Measurements from ENCODE around the gene C13orf46.

Gene C13orf46

DNA sequence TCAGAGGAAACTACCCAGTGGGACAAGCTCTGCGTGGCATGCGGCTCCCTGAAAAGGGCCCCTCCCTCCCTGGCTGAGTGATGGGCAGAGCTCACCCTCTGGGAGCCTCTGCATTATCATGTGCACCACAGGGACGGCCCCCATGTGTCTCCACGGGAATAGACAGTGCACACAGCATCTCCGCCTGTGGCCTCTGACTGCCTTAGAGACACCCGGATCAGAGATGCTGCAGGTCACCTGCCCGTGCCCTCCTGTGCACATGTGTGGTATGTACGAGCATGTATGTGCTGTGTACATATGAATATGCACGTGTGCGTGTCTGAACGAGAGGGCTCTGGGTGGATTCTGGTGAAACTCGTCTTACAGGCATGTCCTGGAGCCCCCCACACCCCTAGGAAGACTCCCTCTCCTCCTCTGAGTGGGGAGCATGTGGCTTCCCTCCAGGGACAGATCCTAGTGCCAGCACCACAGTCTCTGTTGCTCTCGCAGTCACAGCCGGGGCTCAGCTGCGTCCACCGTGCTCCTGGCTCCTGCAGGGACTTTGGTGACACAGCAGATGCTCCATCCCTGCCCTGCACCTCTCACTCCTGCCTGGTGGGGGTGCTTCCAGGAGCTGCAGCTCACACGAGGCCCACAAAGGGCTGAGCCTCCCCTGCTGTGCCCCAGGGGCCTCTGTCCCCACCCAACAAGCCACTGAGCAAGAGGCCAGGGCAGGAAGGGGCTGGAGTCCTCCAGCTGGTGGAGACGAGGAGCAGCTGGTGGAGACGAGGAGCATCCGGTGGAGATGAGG lies 19.6 kb downstream of the C13orf46 start:
- no peak for DNase-seq (ENCODE audit: low spot score)

DNA sequence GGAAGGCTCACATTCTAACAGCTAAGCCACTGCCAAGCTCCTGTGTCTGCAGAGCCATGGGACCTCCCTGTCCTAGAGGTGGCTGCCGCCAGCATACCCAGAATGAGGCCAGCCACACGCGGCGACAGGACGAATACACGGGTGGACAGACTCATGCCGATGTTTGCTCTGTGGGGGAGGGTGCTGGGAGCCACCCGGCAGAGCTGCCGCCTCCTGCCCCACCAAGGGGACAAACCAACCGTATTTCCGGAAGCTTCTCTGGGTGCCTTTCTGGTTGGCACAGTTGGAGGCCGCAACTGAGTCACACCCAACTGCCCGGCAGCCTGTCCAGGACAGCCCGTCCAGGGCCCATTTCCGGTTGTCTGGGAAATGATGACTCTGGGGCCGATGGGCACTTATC lies 20.3 kb downstream of the C13orf46 start:
- no peak for DNase-seq (ENCODE audit: low spot score)

DNA sequence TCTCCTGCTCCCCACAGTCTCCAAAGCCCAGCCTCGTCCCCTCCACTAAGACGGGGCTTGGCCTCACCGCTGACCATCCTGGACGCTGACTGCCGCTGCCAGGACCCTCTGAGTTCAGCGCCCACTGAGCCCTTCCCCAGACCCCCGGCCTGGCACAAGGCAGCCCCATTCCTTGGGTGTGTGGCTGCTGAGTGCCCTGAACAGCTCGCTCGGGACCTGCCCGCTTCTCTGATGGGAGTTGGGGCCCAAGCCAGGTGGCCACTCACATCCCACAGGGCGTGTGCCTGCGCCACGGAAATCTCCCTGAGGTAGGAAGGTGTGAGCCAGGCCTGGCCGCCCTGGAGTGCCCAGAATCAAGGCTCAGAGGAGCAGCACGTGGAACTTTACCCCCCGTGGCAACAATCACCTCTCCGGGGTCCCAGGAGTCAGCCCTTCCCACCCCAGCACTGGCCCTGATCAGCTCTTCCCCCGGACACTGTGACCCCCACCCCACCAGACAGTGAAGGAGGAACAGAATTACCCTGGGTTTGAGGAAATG lies 20.8 kb downstream of the C13orf46 start:
- DNase-seq (ENCODE audit: low spot score): no peak

DNA sequence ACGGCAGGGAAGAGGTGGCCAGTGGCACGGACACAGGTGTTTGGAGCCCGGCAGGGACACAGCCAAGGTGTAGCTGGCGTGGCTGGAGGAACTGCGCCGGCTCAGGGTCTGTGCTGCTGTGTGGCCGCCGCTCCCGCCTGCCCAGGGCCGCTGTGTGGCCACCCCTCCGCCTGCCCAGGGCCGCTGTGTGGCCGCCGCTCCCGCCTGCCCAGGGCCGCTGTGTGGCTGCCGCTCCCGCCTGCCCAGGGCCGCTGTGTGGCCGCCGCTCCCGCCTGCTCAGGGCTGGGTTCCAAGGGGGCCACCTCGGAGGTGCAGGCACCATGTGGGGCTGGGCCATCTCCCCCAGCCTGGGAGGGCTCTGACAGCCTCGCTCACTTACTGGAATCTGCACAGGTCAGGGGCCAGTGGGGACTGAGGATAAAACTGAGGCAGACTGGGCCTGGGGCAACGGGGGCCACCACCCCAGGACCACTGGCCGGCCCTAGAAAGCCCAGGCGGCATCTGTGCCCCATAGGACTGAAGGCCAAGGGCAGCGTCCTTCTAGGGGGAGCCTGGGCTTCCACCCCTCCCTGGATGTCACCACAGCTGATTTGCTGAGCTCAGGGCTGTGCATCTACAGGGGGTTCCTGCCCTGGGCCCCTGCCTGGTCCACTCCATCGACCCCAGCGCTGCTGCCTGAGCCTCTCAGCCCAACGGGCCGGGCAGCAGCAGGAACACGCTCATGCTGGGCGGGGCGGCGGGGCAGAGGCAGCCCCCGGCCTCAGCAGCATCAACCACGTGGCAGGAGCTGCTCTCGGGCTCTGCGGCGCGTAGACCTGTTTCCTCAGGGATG lies 21.5 kb downstream of the C13orf46 start:
- DNase-seq (ENCODE audit: low spot score): no peak

DNA sequence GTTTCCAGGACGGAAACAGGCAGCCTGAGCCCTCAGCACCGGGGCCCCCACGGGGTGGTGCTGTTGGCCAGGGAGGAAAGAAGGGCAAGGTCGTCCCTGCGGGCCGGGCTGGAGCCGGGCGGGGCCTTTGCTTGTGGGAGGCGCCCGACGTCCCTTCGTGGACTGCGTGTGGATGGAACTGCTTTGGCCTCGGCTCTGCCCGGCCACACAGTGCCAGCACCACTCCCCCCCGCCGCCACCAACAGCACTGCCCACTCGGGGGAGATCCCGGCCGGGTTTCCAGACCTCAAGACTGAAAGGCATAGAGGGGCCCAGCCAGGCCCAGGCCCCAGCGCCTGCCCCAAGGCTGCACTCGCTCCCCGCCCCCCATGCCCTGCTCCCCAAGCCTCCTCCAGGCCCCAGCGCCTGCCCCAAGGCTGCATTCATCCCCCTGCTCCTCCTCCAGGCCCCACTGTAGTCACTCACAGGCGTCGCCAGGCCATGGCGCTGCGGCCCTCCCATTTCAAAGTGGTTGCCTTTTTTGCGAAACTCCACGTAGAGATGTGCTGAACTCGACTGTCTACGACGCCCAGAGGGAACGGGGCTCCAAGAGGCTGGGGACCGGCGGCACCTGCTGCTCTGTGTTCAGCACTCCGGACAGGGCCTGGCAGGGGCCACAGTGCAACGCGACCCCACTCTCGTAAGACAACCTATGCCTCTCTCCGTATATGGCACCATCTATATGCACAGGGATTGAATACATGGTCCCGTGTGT lies 22.5 kb downstream of the C13orf46 start:
- DNase-seq (ENCODE audit: low spot score): peak; percentile 77

DNA sequence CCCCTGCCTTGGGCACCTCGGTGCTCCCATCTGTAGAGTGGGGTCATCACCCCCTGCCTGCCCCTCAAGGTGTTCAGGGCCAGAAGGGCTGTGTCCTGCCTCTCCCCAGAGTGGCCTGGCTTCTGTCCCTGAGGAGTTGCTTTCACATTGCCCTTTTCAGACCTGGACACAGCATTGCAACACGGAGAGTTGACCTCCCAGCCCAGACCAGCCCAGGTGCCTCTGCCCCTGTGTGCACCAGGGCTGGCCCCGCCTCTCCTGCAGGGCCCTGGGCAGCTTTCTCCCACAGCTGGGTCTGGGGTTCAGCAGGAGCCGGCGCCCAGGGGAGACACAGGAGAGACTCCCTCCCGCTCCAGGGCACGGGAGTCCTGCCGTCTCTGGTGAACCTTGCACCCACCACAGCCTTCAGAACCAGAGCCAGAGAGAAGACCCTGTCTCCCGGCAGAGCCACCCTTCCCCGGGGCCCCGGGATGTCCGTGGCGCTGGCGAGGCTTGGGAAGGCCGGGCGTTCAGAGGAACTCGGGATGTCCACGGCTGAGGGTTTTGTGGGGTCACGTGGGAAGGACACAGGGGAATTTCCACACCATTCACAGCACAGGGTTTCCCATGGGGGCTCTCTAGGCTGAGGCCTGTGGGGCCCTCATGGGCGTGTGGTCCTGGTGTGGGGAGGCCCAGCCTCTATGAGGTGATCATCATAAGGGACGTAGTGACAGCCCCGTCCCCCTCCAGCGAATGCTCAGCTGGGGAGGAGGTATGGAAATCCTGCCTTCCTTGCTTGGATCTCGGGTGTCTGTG lies 23.2 kb downstream of the C13orf46 start:
- DNase-seq (ENCODE audit: low spot score): no peak

DNA sequence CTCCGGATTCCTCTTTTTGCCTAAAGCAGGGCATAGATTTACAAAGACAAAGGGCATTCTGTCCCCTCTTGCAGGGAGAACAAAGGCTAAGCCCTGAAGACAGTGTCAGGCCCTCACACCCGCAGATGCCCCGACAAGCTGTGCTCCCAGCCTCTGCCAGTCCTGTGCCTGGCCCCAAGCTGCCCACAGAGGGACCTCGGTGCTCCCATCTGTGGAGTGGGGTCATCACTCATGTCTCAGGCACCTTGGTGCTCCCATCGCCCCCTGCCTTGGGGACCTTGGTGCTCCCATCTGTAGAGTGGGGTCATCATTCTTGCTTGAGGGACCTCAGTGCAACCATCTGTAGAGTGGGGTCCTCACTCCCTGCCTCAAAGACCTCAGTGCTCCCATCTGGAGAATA lies 24.3 kb downstream of the C13orf46 start:
- no peak for DNase-seq (ENCODE audit: low spot score)

DNA sequence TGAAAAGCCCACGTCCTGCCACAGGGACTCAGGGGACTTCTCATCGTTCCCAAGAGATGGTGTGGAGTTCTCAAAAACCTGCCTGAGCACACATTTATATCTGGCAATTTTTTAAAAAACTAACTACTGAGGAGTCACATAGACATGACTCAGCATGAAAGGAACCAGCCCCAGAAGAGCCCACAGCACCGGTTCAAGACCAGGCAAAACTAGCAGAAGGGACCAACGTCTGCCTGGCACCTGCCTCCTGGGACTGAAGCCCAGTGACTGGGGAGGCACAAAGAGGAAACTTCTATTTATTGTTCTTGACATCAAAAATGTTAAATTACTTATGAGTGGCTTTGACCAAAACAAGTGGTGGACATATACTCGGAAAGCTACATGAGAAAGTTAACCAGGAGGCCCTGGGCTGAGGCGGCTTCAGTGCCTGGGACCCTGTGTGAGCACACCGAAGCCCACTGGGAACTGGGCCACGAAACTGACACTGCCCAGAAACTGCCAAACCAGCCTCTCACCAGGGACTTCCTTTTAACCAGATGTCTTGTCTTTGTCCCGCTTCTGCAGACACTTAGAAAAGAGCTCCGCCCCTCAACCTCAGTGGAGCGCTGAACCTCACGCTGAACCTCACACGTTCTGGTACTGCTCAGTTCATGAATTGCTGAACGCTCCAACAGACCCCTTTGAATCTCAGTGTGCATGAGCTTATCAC lies 25.7 kb downstream of the C13orf46 start:
- no peak for DNase-seq (ENCODE audit: low spot score)

DNA sequence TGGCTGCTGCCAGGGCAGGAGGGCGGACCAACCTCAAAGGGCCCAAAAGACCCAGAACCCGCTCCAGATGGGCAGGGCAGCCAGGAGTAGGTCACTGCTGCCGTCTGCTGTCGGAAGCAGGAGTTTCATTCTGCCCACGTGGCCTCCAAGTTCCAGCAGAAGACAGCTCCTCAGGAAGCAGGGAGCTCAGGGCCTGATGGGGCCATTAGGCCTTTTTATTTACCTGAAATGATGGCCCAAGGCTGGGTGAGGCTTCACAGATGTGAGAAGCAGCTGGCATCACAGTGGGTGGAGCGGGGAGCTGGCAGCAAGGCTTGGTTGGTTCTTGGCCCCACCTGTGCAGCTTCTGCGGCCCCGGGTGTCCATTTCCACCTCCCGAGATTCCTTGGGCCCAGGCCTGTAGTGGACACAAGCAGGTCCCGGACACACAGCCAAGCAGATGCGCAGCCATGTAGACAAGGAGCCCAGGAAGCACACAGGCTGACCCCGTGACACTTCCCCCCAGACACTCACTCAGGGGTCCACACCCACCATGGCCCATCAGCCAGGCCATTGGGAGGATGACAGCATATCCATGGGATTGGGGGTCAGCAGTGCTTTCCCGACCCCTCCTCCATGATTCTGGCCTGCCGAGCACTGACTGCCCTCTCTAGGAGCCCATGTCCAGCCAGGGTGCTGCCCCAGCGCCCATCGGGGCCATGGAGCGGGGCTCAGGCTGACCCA lies 26.4 kb downstream of the C13orf46 start:
- DNase-seq (ENCODE audit: low spot score): no peak

DNA sequence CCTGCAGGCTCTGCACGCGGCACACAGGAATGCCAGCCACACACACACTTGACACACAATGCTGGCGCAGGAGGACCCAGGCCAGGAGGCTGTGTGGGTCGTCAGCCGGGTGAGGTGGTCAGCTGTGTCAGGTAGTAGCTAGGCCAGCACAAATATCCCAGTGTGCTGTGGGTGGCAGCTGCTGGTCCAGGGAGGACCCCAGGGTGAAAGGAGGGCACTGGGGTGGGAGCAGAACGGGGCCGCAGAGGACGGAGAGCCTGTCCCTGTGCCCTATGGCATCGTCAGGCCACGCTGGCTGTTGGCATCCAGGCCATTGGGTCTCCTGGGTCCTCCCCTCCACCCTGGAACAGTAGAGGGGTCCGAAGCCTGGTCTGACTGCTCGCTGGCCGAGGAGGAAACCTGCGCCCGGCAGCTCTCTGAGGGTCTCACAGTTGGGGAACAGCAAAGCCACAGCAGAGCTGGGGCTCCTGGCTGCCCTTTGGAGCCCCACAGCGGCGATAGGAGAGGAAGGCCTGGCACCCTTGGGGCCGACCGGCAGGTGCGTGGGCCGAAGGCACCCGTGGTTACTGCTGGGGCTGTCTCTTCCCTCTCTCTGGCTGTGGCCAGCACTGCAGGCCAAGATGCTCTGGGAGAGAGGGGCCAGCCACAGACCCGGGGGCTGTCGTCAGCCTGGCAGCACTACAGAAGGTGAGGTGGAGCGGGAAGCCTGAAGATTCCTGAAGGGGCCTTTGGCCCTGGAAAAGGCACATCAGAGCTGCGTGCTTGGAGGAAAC lies 27.3 kb downstream of the C13orf46 start:
- DNase-seq (ENCODE audit: low spot score): no peak

DNA sequence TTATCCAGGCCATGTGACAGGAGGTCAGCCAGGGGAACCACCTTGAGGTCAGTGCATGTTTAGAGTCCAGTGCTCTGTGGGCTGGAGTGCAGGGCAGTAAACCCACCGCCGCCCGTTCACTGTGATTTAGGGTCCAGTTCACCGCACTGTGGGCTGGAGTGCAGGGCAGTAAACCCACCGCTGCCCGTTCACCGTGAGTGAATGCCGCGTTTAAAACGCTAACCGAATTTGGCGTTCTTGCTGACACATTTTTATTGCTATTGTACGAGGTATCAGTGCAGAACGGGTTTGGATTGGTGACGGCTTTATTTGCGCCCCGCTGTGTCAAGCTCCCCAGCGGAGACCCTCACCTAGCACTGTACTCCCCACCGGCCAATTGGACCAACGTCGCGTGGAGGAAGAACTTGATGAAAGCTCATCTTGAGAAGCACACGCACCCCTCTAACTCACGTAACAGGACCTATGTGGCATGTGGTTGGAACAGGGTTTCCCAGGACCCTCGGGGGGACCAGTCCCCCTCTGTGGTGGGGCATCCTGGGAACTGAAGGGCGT lies 27.9 kb downstream of the C13orf46 start:
- DNase-seq (ENCODE audit: low spot score): no peak

DNA sequence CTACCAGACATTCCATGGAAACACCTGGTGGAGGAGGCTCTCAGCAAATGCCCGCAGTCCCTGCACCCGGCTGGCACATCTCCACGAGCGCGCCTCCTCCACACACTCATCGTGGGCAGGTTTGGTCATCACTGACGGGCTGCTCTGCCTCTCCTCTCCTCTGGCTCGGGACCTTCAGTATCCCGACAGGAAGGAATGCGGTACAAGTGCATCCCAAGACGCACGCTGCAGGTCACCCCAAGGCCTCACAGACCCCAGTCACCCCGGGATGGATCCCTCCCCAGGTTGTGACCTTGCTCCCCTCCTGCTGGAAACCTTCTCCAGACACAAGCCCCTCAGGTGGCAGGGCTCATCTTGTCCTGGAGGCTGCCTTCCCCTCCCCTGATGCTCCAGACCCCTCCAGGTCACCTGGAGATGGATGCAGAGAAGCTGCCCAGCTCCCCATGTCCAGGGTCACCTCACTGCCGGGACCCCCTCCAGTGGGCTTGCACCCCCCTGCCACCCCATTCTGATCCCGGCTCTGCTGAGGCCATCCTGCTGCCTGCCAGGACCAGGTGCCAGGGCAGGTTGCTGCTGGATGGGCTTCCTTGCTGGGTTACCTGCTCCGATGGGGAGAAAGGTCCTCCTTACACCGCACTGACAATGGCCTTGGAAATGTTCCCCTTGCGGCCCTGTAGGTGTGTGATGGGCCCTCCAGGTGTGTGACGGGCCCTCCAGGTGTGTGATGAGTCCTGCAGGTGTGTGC lies 29.9 kb downstream of the C13orf46 start:
- DNase-seq (ENCODE audit: low spot score): no peak

DNA sequence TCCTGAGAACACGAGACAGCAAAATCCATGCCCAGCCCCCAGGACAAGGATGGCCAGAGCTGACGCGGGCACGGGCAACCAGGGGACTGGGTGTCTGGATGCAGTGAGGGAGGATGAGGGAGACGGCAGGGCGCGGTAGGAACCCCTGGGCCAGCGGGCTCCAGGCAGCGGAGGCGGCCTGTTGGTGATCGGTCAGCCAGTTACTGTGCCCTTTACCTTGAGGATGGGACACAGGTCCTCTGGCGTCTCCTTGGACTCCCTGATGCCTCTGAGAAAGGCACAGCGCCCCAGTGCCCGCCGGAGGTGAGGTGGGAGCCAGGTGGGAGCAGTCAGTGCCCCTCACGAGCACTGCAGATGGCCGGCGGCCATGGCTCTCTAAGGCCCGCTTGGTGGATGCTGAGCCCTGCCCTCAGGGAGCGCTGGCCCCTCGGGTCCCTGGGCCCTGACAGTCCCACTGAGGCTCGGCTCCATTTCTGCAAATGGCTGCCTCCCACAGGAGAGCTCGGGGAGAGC lies 31.2 kb downstream of the C13orf46 start:
- DNase-seq (ENCODE audit: low spot score): no peak

DNA sequence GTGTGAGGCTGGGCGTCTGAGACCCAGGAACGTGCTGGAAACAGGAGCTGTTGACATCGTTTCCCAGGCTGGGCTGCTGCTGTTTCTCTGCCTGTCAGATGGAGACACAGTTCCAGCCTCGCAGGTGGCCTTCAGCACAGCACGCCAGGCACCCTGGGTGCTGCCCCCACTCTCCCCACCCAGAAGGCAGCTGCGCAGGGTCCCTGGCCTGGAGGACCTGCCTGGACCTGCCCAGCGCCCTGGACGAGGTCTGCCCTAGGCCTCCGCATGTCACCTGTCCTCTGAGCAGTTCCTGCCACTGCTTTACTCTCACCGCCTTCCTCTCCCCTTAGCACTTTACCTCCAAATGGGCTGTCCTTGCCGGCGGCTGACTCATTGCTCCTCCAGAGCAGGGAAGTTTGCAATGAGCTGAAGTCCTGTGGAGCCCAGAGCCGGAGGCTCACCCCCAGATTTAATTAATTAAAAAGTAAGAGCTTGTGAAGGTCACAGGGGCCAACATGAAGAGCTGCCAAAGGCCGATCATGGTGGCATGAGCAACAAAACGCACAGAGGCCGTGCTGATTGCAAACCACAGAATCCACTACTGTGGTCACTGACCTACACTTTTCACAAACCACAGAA lies 32.2 kb downstream of the C13orf46 start:
- DNase-seq (ENCODE audit: low spot score): no peak

DNA sequence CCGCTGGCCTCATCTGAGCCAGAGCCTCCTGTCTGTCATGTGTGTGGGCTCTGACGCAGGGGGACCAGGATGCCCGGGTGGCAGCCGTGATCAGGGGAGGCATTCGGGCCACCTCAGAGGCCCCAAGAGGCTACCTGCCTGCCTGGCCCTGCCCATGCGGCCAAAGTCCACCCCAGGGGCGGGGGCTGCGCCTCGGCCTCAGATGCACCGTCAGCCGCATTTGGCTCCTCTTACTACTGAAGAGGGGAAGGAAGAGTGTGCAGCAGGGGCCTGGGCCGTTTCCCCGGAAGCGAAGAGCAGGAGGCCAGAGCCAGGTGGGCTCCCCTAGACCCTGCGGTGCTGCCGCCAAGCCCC lies 34.0 kb downstream of the C13orf46 start:
- no peak for DNase-seq (ENCODE audit: low spot score)

DNA sequence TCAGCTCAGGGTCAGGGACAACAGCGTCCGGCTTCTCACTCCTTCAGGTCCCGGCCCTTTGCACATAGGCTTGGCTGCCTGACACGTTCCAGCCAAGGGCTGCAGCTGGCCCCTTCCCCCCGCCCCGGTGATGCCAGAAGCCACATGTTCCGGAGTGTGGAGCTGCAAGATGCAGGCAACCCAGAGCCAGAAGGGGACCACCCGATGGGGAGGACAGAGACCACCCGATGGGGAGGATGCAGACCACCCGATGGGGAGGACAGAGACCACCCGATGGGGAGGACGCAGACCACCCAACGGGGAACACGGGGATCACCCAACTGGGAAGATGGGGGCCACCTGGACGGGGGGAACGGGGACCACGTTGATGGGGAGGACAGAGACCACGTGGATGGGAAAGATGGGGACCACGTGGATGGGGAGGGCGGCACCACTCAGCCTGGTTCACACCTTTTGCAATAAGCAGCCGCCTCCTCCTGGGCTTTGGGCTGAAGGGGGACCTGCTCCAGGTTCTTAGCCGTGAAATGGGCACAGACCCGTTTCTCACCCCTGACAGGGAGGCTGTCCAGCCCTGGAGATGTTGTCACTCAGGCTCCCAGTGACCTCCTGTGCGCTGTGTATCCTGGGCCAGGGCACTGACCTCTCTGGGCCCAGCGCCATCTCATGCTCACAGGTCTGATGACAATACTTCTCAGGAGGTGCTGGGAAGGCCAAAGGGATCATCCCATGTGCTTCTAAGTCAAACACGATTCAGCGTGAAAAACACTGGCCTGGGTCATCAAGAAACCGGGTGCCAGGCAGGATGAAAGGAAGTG lies 34.5 kb downstream of the C13orf46 start:
- DNase-seq (ENCODE audit: low spot score): no peak

DNA sequence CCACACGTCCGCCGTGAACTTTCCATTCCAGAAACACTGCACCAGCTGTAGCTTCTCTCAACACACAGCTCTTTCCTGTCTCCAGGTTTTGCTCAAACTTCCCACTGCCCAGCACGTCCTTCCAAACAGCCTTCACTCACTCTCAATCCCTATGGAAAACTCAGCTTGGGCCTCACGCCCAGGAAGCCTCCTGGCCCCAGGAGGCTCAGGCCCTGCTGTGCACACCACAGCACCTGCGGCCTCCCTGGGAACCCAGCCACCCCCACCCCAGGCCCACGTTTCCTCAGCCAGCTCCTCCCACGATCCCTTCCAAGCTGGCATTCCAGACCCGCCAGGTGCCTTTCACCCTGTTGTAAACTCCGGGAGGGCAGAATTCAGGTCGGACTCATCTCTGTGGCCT lies 35.2 kb downstream of the C13orf46 start:
- no peak for DNase-seq (ENCODE audit: low spot score)
